ENCODE data around the gene ACSS1. TPM values are rescaled to one million over a fixed set of nuclear protein-coding genes. Genes with fewer than 3 reads are reported as not detected.

Gene ACSS1
- total and polyA plus RNA-seq, 2 of the 8 experiments (the other 6 are each of a cell fraction or from before 2014, with no cell fraction given), result 2.6 to 3.4 TPM

DNA sequence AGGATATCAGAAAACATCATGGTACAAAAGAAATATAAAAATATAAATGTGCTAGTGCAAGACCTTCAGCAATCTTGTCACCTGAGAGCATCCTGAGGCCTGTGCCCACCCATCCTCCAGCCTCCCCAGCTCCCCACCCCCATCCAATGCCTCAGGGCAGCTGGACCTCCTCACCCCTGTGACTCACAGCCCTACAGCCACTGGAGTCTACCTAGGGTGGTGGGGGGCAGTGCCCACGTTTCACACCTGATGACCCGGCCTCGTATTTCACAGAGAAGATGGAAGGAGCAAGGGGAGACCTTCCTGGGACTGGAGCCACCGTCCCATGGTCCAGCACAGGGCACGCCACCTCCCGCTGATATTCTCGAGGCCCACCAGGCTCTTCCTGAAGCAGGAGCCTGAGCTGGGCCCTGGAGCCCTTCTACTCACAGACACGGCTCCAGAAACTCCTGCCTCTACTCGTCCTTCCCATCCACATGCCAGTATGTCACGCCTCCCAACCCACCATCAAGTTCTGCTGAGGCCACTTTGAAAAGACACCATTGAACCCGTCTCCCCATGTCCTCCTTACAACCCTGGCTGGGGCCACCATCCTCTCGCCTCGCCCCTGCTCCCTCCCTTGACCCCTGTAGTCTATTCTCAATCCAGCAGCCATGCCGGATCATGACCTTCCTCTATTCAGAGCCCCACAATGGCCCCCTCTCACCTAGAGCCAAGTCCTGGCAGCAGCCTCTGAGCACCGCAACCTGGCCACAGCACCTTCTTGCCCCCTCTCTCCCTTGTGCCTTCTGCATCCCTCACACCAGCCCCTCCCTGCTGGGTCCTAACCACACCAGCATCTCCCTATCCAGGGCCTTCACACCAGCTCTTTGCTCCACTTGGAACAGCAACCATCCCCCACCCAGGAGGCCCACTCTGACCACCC lies 78.6 kb downstream of the ACSS1 start:
- no peak overlapping the region for H3K23ac ChIP-seq (ENCODE audit: insufficient read length)
- H2AK5ac ChIP-seq (ENCODE audit: low read depth, low read length), result no peak overlapping the region
- no peak overlapping the region for H2BK20ac ChIP-seq (ENCODE audit: low read length)
- no peak overlapping the region for H4K91ac ChIP-seq (replicated peaks; ENCODE audit: insufficient read length, low read length)
- no peak overlapping the region for H3K27ac ChIP-seq (ENCODE audit: low read depth, low read length)
- H3K27me3 ChIP-seq (replicated peaks in 1 of 4; ENCODE audit: control insufficient read depth in 3 of 4, extremely low read depth in 1 of 4, insufficient read depth in 3 of 4, low read length in 3 of 4), result no peaks in the 10 kb centered on the region
- peaks cover 8 to 9% of the 10 kb centered on the region in 2 experiments; a peak in 3 of 4 replicates for H3K9me3 ChIP-seq (ENCODE audit: insufficient read depth in 2 of 2, low read depth in 1 of 2, low read length in 1 of 2)
- H3K18ac ChIP-seq (ENCODE audit: extremely low read depth, low read length), result no peak overlapping the region
- DNase-seq (ENCODE audit: low read depth in 1 of 2, low spot score in 2 of 2) (peak in 1 of 2 experiments; percentile 22), FAIRE-seq (no peak)
- H2BK120ac ChIP-seq (replicated peaks; ENCODE audit: low read depth, low read length), result no peak overlapping the region
- ChIA-PET POLR2A (ENCODE audit: partially characterized antibody) (no interaction called here), CTCF (ENCODE audit: partially characterized antibody) (no interaction called here)
- peaks cover 0 to 26% (median 10%) of the 10 kb centered on the region in 4 experiments; a peak in 6 of 8 replicates for H3K36me3 ChIP-seq (ENCODE audit: control insufficient read depth in 2 of 4, insufficient read depth in 4 of 4, low read length in 3 of 4)
- no peak overlapping the region for H3K4me2 ChIP-seq (ENCODE audit: insufficient read depth in 1 of 2, low read depth in 2 of 2, low read length in 2 of 2)
- H4K8ac ChIP-seq (ENCODE audit: extremely low read depth, insufficient read depth, low read length), result no peak overlapping the region
- H3K9ac ChIP-seq (replicated peaks in 1 of 4; ENCODE audit: extremely low read depth in 1 of 4, low read depth in 3 of 4, low read length in 3 of 4), result no peak overlapping the region
- H2BK5ac ChIP-seq (ENCODE audit: low read depth, low read length), result no peak overlapping the region
- peaks cover 0 to 12% of the 10 kb centered on the region in 2 experiments; a peak in 1 of 4 replicates for H3K79me2 ChIP-seq (ENCODE audit: control insufficient read depth in 1 of 2, insufficient read depth in 2 of 2, low read length in 2 of 2)
- no peak overlapping the region for H3K4me3 ChIP-seq (ENCODE audit: extremely low read depth in 1 of 4, insufficient read depth in 2 of 4, low read depth in 3 of 4, low read length in 4 of 4)
- no peak overlapping the region for H2BK15ac ChIP-seq (ENCODE audit: low read length)
- H2BK12ac ChIP-seq (ENCODE audit: low read depth, low read length), result no peak overlapping the region
- no peak overlapping the region for H3K4ac ChIP-seq (replicated peaks; ENCODE audit: insufficient read length, low read depth, low read length)
- H3K23me2 ChIP-seq (ENCODE audit: low read depth, low read length), result no peaks in the 10 kb centered on the region
- H3K4me1 ChIP-seq (replicated peaks in 1 of 4; ENCODE audit: control insufficient read depth in 3 of 4, insufficient read depth in 4 of 4, low read length in 3 of 4), result no peaks in the 10 kb centered on the region
- H2AFZ ChIP-seq (ENCODE audit: low read length), result no peak overlapping the region
- H4K20me1 ChIP-seq (replicated peaks in 1 of 2; ENCODE audit: control insufficient read depth in 1 of 2, insufficient read depth in 2 of 2, low read length in 2 of 2), result no peaks in the 10 kb centered on the region
- no peak overlapping the region for H4K5ac ChIP-seq (ENCODE audit: insufficient read length, low read depth, low read length)
- no peaks in the 10 kb centered on the region; the same call in 1 of the 2 replicates for H3K79me1 ChIP-seq (ENCODE audit: low read depth, low read length)
- WGBS, 2 experiments (ENCODE audit: extremely low coverage in 1 of 2, insufficient coverage in 1 of 2, insufficient read length in 1 of 2, insufficient replicate concordance in 2 of 2, low coverage in 1 of 2, low lambda C conversion rate in 2 of 2, missing lambda C conversion rate in 1 of 2), result 93% methylated on average over 15 of the region's 15 CpGs; no CpG with 5 or more reads in 1 of the 2 experiments
- no peak overlapping the region for H3K14ac ChIP-seq (ENCODE audit: insufficient read length)
- no peak overlapping the region for H3K56ac ChIP-seq (replicated peaks; ENCODE audit: insufficient read length, low read depth, low read length)
- no peak for TF ChIP-seq SP1 (IDR thresholded peaks at IDR 0.05; ENCODE audit: low read depth, low read length)
- TF ChIP-seq CEBPB (IDR thresholded peaks at IDR 0.05; ENCODE audit: low read depth, low read length), result no peak
